HG03175 (cell line): ENCODE measurements around the gene U2AF2.

ENCODE experiments used
- ATAC-seq: cut with Tn5 transposase; IDR thresholded peaks from one replicate; pipeline ENCODE4 v1.9.1; 2021; ENCODE audit warnings: mild to moderate bottlenecking, moderate library complexity; ENCODE audit not compliant: unreplicated experiment

The U2AF2 gene

DNA sequence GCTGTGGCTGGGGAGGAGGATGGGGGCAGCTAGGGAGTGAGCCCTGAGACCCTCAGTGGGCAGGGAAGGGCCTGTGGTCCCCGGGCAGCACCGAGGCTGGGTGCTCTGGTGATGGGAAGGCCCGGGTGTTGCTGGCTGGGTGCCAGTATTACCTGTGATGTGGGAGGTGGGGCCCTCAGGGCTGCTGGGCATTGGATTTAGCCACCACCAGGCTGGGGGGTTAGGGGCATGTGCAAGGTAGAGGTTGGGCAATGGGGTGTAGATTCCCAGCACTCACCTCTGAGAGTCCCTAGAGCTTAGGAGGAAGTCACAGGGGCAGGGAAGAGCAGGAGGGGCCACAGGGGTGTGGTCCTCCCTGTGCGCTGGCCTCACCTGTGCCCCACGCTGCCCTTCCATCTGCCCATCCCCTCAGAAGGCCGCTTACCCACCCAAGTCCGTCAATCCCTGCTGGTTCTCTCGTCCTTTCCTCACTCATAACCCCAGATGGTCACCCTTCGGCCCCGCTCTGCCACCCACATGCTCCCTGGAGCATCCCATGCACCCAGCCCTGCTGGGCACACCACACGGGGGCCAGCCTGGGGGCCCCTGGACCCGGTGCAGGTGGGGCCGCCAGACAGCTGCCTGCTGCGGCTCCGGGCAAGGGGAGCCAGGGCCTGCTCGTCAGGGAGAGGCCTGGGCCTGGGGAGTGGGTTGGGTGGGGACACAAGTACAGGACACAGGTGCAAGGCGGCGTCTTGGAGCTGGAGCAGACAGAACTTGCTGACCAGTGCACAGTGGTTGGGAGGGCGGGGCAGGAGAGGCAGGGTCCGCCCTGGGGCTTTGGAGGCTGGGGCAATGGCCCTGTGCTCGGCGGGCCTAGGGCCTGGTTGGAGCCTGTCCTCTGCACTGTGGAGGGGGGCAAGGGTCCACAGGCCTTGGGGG lies 32.7 kb downstream of the U2AF2 start:
- no peak for ATAC-seq

GRCh38 chr19:55688422-55689218 lies 33.8 kb downstream of the U2AF2 start:
- ATAC-seq, result no peak

DNA sequence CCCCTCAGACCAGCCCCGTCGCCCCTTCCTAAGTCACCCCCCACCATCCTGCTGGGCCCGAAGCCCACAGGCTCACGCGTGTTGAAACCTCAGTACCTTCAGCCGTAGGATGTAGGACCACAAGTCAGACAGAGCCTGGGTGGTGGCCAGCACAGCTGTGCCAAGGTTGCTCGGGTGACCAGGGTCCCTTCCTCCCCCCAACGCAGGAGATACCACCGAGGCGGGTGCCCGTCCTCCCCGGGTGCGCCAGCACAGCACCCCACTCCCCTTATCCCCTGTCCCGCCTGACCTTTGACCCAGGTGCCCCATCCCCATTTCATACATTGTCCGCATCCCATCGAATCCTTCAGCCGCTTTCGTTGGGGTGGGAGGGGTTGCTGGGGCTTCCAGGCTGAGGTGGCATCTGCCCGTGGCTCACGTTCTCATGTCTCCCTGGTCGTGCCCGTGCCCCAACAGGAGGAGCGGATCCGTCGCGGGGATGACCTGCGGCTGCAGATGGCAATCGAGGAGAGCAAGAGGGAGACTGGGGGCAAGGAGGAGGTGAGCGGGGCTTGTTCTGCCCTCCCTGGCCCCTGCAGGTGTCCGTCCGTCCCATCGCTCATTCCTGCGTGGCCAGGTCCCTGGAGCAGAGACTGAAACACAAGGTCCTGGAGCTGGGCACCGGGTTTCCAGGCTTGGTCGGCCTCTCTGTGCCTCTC lies 34.7 kb downstream of the U2AF2 start:
- ATAC-seq, result no peak

DNA sequence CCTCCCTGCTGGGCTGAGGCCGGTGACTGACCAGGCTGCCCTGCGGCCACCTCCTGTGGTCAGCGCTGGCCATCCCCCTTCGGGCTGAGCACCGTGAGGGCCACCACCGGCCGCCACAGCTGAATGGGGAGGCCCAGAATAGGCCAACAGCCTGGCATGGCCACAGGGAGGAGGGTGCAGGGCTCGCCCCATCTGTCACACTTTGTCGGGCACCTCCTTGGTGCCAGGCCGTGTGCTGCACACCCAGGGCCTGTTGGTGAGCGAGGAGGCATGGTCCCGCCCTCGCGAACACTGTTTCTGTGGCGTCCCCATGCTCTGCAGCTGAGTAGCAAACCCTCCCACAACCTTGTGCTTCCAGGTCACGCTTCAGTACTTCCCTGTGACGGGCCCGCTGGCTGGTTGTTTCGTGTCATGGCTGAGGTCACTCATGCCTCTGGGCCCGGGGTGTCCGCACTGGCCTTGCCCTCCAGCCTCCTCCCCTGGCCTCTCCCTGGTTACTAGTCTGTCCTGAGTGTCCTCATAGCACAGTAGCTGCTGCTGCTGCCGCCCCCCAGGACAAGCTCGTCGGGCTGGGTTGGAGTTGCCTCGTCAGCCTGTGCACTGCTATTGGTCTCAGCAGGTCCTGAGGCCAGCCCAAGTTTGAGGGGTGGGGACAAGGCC lies 35.4 kb downstream of the U2AF2 start:
- ATAC-seq, result no peak

DNA sequence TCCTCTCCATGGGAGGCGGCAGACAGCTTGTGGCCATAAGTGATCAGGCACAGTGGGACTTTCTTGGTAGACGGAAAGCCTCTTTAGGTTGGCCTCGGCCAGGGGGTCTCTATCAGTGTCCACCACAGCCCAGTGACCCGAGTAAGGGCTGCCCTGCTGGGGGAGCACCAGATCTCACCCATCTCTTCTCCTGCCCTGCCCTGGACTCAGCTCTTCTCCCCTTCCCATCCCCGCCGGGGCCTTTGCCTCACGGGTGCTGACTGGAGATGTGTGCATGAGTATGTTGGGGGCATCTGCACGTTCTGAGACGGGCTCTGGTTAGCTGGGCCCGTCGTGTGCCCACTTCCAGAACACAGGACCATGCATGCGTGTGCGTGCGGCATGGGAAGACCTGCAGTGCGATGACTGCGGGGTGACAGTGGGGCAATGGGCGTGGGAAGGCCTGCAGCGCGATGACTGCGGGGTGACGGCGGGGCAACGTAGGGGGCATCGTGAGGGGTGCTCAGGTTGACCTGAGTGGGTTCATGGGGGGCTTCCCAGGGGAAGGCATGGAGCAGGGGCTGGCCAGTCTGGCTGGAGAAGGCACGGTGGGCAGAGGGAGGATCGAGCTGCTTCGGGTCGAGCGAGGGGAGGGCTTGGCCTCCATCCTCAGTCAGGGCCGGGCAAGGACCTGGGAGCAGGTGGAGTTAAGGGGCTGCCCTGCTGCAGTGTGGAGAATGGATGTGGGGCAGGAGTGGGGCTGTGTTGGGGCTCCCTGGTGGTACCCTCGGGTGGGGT lies 36.1 kb downstream of the U2AF2 start:
- no peak for ATAC-seq

DNA sequence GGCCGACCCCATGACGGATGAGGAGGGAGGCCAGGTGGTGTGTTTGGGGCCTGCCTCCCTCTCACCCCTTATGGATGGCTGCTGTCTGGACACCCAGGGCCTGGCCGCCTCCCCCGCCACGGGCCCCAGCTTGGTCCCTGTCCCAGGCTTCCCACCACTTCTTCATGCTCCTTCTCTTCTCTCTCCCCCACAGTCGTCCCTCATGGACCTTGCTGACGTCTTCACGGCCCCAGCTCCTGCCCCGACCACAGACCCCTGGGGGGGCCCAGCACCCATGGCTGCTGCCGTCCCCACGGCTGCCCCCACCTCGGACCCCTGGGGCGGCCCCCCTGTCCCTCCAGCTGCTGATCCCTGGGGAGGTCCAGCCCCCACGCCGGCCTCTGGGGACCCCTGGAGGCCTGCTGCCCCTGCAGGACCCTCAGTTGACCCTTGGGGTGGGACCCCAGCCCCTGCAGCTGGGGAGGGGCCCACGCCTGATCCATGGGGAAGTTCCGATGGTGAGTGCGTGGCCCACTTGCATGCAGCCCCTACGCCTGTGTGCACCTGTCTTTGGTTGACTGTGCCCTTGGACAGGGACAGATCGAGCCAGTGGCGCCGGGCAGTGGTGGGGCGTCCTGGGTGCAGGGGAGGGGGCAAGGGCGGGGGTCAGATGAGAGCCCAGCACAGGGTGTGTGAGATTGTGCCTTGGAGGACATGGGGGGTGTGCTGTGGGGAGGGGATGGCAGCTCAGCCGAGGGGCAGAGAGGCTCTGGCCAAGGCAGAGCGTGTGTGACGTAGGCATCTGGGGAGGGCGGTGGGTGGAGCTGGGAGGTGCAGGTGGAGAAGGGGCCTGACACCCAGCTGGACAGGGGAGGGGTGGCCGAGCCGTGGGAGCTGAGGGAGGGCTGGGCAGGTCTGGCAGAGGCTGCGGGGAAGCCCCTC lies 37.0 kb downstream of the U2AF2 start:
- ATAC-seq, result no peak

- ATAC-seq, result no peak
Measured at GRCh38 chr19:55692681-55693081, 37.8 kb downstream of the U2AF2 start.

GRCh38 chr19:55693336-55693974 lies 38.6 kb downstream of the U2AF2 start:
- ATAC-seq, result no peak

DNA sequence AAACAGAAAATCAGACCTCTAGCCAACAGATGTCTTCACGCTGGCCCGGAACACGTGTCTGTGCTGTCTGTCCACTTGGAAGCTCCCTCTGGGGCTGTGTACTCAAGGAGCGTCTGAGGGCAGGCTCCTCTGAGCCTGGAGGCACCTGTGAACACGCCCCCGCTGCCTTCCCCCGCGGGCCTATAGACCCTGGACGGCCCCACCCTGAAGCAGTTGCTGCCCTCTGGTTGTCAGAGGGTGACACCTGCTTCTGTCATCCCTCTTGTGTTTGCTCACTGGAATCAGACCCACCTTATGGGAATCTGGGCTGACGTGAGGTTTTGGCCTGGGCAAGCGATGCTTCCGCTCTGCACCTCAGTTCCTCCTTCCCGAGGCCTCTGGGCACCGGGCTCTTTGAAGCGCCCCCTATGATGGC lies 39.4 kb downstream of the U2AF2 start:
- no peak for ATAC-seq

GRCh38 chr19:55694656-55695491 lies 40.0 kb downstream of the U2AF2 start:
- no peak for ATAC-seq

- ATAC-seq, result no peak
Measured at GRCh38 chr19:55695511-55696290, 40.9 kb downstream of the U2AF2 start.

- ATAC-seq, result no peak
Measured at GRCh38 chr19:55696301-55697068, 41.6 kb downstream of the U2AF2 start.

DNA sequence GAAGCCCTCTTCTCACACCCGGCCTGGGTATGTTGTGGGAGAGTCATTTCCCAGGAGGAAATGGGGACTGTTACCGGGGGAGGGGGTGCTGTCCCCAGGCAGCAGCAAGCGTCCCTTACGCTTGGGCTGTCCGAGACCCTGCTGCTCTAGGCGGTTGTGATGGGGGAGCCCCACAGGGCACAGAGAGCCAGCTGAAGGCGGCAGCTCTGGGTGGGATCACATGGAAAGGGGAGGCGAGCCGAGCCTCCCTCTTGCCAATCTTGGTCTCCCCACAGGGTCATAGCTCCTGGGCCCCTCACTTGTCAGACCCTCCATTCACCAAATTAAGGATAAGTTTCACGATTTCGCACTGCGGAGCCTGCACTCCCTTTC lies 42.2 kb downstream of the U2AF2 start:
- ATAC-seq, result no peak

GRCh38 chr19:55697698-55698097 lies 42.9 kb downstream of the U2AF2 start:
- ATAC-seq, result no peak

DNA sequence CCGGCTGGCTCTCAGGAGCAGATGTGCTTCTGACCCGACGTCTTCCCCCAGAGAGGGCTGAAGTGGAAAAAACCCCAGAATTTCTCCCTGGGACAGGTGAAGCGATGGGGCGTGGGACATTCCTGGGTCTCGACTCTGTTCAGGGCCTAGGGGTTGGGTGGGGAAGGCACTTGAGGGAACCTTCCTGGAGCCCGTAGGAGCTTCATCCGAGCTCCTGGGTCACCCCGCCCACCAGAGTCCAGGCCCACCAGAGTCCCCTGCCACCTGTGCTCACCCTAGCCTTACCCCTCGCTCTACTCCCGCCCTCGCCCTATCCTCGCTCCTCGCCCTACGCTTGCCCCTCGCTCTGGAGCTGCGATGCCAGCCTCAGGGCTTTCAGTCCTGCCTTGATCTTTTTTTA lies 43.4 kb downstream of the U2AF2 start:
- no peak for ATAC-seq

DNA sequence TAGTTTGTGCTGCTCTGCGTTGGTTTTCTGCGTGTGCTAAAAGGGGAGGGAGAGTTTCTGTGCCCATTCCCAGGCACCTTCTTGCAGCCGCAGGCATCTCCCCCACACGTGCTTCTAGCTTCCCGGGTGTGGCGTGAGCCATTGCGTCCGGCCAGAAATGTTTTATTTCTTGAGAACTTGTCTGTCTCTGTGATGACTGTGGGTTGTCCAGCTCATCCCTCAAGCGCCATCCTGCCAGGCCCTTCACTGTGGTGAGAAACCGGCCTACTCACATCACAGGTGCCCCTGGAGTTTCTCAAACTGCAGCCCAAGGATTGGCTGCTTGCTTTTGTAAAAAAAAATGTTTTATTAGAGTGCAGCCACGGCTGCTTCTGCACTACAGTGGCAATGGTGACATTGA lies 44.4 kb downstream of the U2AF2 start:
- no peak for ATAC-seq
